H1 (cell line): ENCODE results near the gene ALDH1A2. TPM values are rescaled to one million over a fixed set of nuclear protein-coding genes. Genes with fewer than 3 reads are reported as not detected.

Source experiments
- CEBPB ChIP-seq: IDR thresholded peaks from 2 replicates; pipeline ENCODE4 v1.6.1; 2012; ENCODE audit warnings: low read depth, low read length
- CHD7 ChIP-seq: fragments of 300-600 bp; sonication (generic); IDR thresholded peaks from 2 replicates; pipeline ENCODE4 v1.7.1; 2012; ENCODE audit warnings: low read length, moderate library complexity, mild to moderate bottlenecking, inconsistent platforms; ENCODE audit not compliant: insufficient replicate concordance
- EGR1 ChIP-seq: IDR thresholded peaks from 2 replicates; pipeline ENCODE4 v1.6.1; 2011; ENCODE audit warnings: low read depth, low read length, borderline replicate concordance
- FOSL1 ChIP-seq: IDR thresholded peaks from 2 replicates; pipeline ENCODE4 v1.6.1; 2011; ENCODE audit warnings: mild to moderate bottlenecking, low read depth, low read length, moderate library complexity; ENCODE audit not compliant: insufficient read depth
- GABPA ChIP-seq: IDR thresholded peaks from 2 replicates; pipeline ENCODE4 v1.6.1; 2011; ENCODE audit warnings: mild to moderate bottlenecking, low read length, moderate library complexity, borderline replicate concordance; ENCODE audit not compliant: insufficient read depth
- TAF1 ChIP-seq: IDR thresholded peaks from 2 replicates; pipeline ENCODE4 v1.6.1; 2011; ENCODE audit warnings: mild to moderate bottlenecking, low read depth, low read length
- polyA plus RNA-seq, 7 experiments: library from polyadenylated mRNA; depleted of rRNA in 3 of 7; stranded (reverse) in 5 of 7; unstranded in 2 of 7; fragments of >200 nt in 5 of 7; fragments of 200-250 nt in 2 of 7; gene quantifications; 1 replicate in 5 of 7; 2 replicates in 1 of 7; 4 replicates in 1 of 7; pipeline versions ENCODE4 v1.2.1 to v1.2.3, GENCODE V29; 2011 to 2013; ENCODE audit warnings: missing spikeins in 2 of 7, mixed read lengths in 2 of 7
- total RNA-seq: library from RNA; stranded (reverse); fragmentation: NEBNext Ultra II Directional; extraction: Animal tissue kit (Norgen Biotek cat#: 25700); gene quantifications from 2 replicates; pipeline ENCODE4 v1.2.1, GENCODE V29; 2021

The ALDH1A2 gene
- total and polyA plus RNA-seq, 2 of the 8 experiments (the other 6 are each of a cell fraction or from before 2014, with no cell fraction given): 0.06 to 0.24 TPM

GRCh38 chr15:58083526-58083925 lies 18.0 kb upstream of the ALDH1A2 start (continued):
- TF ChIP-seq CHD7: no peak
- TF ChIP-seq GABPA: no peak
- no peak for TF ChIP-seq CEBPB
- TF ChIP-seq FOSL1: no peak
- TF ChIP-seq EGR1: no peak
- TF ChIP-seq TAF1: no peak
